ENCODE results near the gene GAS6.
"Not testable (repeated sequence)": the region's sequence is repeated elsewhere in the genome, so short reads cannot be mapped to it uniquely, and the experiment has no call there.

GAS6 gene

GRCh38 chr13:113791761-113792160 is 72.1 kb downstream of the GAS6 start:
- Histone ChIP-seq H3K79me2 (ENCODE audit: insufficient read depth, low read length) (no peaks in the 10 kb centered on the region), H3K36me3 (ENCODE audit: low read length) (no peaks in the 10 kb centered on the region), H3K27me3 (ENCODE audit: low read length) (no peaks in the 10 kb centered on the region), H3K9ac (ENCODE audit: low read length) (no peak overlapping the region), H3K27ac (ENCODE audit: low read depth, low read length) (no peak overlapping the region), H3K4me3 (ENCODE audit: insufficient read depth, low read length, poor library complexity, severe bottlenecking) (no peak overlapping the region), H3K4me2 (ENCODE audit: low read depth, low read length, poor library complexity, severe bottlenecking) (no peak overlapping the region), H3F3A (ENCODE audit: insufficient read depth) (no peaks in the 10 kb centered on the region), H2AFZ (ENCODE audit: low read depth, low read length, severe bottlenecking) (no peak overlapping the region), H3K9me3 (ENCODE audit: insufficient read depth, low read length) (no peaks in the 10 kb centered on the region), H3K9me2 (replicated peaks; ENCODE audit: insufficient read depth, low read length) (no peaks in the 10 kb centered on the region), H4K20me1 (ENCODE audit: low read depth, low read length) (no peaks in the 10 kb centered on the region)
- TF ChIP-seq CTCF (IDR thresholded peaks at IDR 0.05; ENCODE audit: insufficient read depth, low read length, poor library complexity, severe bottlenecking) (no peak), EZH2phosphoT487 (conservative IDR thresholded peaks at IDR 0.05; ENCODE audit: low read length) (no peak)

DNA sequence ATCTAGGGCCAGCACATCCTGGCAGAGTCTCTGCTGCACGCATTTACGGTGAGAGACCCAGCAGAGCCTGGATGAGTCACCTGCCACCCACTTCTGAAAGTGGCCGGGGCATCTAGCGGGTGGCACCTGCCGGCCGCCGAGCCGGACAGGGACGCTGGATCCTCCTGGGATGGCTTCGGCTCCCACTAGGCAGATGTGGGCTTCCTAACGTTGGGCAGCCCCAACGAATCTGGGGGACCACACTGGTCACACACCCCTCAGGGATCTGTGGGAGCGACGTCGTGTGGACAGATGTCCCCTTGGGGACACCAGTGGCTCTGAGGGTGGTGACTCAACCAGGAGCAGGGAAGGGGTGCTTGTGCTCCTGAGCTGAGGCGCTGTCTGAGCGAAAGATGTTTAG is 72.7 kb downstream of the GAS6 start:
- Histone ChIP-seq H3F3A (ENCODE audit: insufficient read depth) (no peaks in the 10 kb centered on the region), H3K4me3 (ENCODE audit: insufficient read depth, low read length, poor library complexity, severe bottlenecking) (no peak overlapping the region), H3K27me3 (ENCODE audit: low read length) (no peaks in the 10 kb centered on the region), H3K79me2 (ENCODE audit: insufficient read depth, low read length) (no peaks in the 10 kb centered on the region), H3K27ac (ENCODE audit: low read depth, low read length) (no peak overlapping the region), H3K4me2 (ENCODE audit: low read depth, low read length, poor library complexity, severe bottlenecking) (no peak overlapping the region), H4K20me1 (ENCODE audit: low read depth, low read length) (no peaks in the 10 kb centered on the region), H3K9ac (ENCODE audit: low read length) (no peak overlapping the region), H3K36me3 (ENCODE audit: low read length) (no peaks in the 10 kb centered on the region), H3K9me2 (replicated peaks; ENCODE audit: insufficient read depth, low read length) (no peaks in the 10 kb centered on the region), H3K9me3 (ENCODE audit: insufficient read depth, low read length) (no peaks in the 10 kb centered on the region), H2AFZ (ENCODE audit: low read depth, low read length, severe bottlenecking) (no peak overlapping the region)
- TF ChIP-seq CTCF (IDR thresholded peaks at IDR 0.05; ENCODE audit: insufficient read depth, low read length, poor library complexity, severe bottlenecking) (no peak), EZH2phosphoT487 (conservative IDR thresholded peaks at IDR 0.05; ENCODE audit: low read length) (no peak)

GRCh38 chr13:113789931-113790330 is 73.9 kb downstream of the GAS6 start:
- H3K4me2 ChIP-seq (ENCODE audit: low read depth, low read length, poor library complexity, severe bottlenecking); H3K27ac ChIP-seq (ENCODE audit: low read depth, low read length); H3K9me2 ChIP-seq (replicated peaks; ENCODE audit: insufficient read depth, low read length); H3K9me3 ChIP-seq (ENCODE audit: insufficient read depth, low read length); H3F3A ChIP-seq (ENCODE audit: insufficient read depth); H3K27me3 ChIP-seq (ENCODE audit: low read length); H4K20me1 ChIP-seq (ENCODE audit: low read depth, low read length); H3K4me3 ChIP-seq (ENCODE audit: insufficient read depth, low read length, poor library complexity, severe bottlenecking); H3K79me2 ChIP-seq (ENCODE audit: insufficient read depth, low read length); H2AFZ ChIP-seq (ENCODE audit: low read depth, low read length, severe bottlenecking); H3K9ac ChIP-seq (ENCODE audit: low read length); H3K36me3 ChIP-seq (ENCODE audit: low read length): not testable (repeated sequence)

DNA sequence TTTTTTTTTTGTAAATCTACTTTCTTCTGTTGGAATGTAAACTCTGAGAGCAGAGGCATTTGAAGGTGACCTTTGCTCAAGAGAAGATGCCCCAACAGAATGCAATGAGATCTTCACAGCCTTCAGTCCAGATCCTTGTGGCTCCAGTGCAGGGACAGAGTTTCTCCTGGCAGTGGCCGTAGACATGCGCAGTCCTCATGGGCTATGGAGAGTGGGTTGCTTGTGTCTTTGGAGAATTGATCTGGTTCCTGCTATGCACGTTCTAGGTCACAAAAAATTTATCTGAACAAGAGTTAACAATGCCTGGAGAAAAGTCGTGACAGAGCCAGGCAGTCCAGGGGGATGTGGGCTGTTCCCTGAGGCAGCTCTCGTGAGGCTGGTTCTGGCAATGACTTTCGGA is 74.7 kb downstream of the GAS6 start:
- TF ChIP-seq CTCF (IDR thresholded peaks at IDR 0.05; ENCODE audit: insufficient read depth, low read length, poor library complexity, severe bottlenecking): no peak
- TF ChIP-seq EZH2phosphoT487 (conservative IDR thresholded peaks at IDR 0.05; ENCODE audit: low read length): no peak
- Histone ChIP-seq H3K9me3 (ENCODE audit: insufficient read depth, low read length) (no peaks in the 10 kb centered on the region), H3K9me2 (replicated peaks; ENCODE audit: insufficient read depth, low read length) (no peaks in the 10 kb centered on the region), H3K27ac (ENCODE audit: low read depth, low read length) (no peak overlapping the region), H2AFZ (ENCODE audit: low read depth, low read length, severe bottlenecking) (no peak overlapping the region), H3K9ac (ENCODE audit: low read length) (no peak overlapping the region), H3K79me2 (ENCODE audit: insufficient read depth, low read length) (no peaks in the 10 kb centered on the region), H3F3A (ENCODE audit: insufficient read depth) (no peaks in the 10 kb centered on the region), H3K36me3 (ENCODE audit: low read length) (no peaks in the 10 kb centered on the region), H3K4me2 (ENCODE audit: low read depth, low read length, poor library complexity, severe bottlenecking) (no peak overlapping the region), H3K27me3 (ENCODE audit: low read length) (no peaks in the 10 kb centered on the region), H3K4me3 (ENCODE audit: insufficient read depth, low read length, poor library complexity, severe bottlenecking) (no peak overlapping the region), H4K20me1 (ENCODE audit: low read depth, low read length) (no peaks in the 10 kb centered on the region)

Data from SU-DHL-6 (cell line).